D721Med (cell line): ENCODE measurements around the gene XRCC3.

ENCODE experiments used
- DNase-seq: peaks from one replicate; pipeline ENCODE4 v3.0.0; 2011; ENCODE audit warnings: low spot score; ENCODE audit not compliant: insufficient read length
- FAIRE-seq: peaks from 2 replicates; lab custom pipeline; 2011; peaks lifted over from hg19 to GRCh38; lab: Jason Lieb, UNC
- TF ChIP-seq, protein P1 (sequence below): IDR thresholded peaks from 2 replicates; pipeline ENCODE4 v1.5.1; 2012; ENCODE audit warnings: mild to moderate bottlenecking, control low read depth; ENCODE audit not compliant: insufficient read depth; ENCODE audit errors: missing control alignments

Gene XRCC3

DNA sequence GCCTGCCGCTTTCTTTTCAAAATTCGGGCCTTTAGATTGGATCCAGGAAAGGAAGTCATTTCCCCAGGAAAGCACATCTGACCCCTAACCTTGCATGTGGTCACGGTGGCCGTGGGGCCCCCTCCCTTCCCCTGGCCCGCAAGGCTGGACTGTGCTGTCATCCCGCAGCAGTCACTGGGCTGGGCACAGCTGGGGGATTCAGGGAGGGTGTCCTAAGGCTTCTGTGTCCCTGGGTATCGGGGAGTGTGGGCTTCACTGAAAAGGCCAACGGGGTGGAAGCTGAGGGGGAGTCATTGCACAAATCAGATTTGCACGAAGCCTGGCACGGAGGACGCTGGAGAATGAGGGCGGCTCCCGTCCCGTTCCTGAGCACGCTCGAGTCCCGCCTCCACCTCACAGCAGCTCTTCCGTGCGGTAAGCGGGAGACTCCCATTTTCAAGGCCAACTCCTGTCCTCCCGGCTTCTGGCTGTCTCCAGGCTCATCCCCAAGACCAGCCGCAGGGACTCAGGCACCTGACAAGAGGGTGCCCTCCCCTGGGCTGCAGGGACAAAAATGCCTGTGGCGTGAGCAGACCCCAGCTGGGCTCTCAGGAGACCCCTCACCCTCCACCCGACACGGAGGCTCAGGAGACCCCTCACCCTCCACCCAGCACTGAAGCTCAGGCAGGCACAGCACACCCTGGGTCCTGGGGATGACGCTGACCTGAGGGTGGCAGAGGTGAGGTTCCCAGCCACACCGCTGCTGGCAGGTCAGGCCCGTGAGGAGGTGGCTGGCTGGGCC lies 9.6 kb downstream of the XRCC3 start:
- TF ChIP-seq, protein P1, sequence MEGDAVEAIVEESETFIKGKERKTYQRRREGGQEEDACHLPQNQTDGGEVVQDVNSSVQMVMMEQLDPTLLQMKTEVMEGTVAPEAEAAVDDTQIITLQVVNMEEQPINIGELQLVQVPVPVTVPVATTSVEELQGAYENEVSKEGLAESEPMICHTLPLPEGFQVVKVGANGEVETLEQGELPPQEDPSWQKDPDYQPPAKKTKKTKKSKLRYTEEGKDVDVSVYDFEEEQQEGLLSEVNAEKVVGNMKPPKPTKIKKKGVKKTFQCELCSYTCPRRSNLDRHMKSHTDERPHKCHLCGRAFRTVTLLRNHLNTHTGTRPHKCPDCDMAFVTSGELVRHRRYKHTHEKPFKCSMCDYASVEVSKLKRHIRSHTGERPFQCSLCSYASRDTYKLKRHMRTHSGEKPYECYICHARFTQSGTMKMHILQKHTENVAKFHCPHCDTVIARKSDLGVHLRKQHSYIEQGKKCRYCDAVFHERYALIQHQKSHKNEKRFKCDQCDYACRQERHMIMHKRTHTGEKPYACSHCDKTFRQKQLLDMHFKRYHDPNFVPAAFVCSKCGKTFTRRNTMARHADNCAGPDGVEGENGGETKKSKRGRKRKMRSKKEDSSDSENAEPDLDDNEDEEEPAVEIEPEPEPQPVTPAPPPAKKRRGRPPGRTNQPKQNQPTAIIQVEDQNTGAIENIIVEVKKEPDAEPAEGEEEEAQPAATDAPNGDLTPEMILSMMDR = no peak
- DNase-seq (no peak), FAIRE-seq (no peak)

DNA sequence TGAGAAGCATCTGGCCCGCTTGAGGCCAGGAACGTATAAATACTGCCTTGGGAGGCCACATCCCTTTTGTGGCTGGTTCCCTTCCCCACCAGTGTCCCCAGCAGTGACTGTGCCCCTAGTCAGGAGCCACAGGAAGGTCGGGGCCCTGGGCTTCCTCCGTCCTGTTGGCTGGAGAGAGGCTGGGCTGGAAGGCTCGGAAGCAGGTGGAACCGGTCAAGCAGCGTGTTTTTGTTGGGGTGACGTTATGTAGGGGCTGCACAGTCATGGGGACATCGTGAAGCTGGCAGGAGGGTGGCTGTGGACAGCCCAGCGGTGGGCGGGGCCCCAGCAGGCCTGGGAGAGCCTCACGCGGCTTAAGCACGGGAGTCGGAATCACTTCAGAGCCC lies 10.1 kb downstream of the XRCC3 start:
- TF ChIP-seq, protein P1 = no peak
- FAIRE-seq = no peak

DNA sequence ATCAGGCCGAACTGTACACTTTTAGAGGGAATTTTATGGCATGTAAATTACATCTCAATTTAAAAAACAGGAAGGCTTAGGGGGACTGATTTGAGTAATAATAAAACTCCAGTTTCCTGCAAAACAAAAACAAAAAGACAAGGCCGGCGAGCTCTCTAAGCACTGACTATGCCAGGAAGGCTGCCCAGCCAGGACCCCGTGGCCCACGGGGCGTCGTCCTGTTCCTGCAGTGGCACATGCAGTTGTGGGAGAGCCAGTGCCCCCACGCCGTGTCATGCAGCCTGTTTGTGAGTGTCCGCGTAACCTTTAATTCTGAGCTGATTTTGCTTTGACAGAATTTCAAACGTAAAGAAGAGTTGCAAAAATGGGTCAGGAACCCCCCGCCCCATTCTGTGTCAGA lies 10.5 kb downstream of the XRCC3 start:
- TF ChIP-seq, protein P1 = no peak
- no peak for FAIRE-seq
- no peak for DNase-seq

More for the DNA sequence above, 10.1 kb downstream of the XRCC3 start:
- no peak for DNase-seq

DNA sequence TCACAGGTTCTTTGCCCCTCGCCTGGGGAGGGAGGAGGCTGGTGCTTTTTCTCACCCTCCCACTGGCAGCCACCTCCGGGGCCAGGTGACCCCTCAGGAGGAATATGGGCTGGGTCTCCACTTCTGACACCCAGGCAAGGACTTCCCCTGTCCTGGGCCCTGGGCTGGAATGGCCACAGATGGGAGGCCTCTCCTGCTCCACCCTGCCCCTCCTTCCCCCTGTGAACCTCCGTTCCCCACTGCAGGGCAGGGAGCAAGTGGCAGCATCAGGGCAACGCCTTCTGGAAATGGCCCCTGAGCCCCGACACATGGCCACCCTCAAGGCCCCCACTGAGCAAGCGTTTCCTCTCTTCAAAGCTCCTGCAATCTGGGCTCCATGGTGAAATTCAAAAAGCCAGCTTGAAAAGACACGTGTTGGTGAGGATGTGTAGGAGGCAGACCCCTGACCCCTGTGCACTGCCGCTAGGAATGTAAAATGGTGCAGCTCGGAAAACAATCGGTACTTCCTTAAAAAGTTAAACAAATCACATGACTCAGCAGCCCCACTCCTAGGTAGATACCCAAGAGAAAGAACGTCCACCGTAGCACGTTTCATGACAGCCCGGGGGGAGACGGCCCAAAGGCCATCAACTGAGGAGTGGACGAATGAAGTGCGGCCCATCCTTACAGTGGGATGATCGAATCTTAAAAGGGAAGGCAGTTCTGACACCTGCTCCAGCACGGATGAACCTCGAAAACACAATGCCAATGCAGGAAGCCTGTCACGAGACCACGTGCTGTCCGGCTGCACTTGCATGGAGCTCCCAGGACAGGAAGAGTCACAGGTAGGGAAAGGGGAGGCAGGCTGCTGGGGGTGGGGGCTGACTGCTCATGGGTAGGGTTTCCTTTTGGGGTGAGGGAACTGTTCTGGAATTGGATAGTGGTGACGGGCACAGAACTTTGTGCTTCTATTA lies 11.5 kb downstream of the XRCC3 start:
- DNase-seq = no peak
- TF ChIP-seq, protein P1 = no peak
- FAIRE-seq = no peak

DNA sequence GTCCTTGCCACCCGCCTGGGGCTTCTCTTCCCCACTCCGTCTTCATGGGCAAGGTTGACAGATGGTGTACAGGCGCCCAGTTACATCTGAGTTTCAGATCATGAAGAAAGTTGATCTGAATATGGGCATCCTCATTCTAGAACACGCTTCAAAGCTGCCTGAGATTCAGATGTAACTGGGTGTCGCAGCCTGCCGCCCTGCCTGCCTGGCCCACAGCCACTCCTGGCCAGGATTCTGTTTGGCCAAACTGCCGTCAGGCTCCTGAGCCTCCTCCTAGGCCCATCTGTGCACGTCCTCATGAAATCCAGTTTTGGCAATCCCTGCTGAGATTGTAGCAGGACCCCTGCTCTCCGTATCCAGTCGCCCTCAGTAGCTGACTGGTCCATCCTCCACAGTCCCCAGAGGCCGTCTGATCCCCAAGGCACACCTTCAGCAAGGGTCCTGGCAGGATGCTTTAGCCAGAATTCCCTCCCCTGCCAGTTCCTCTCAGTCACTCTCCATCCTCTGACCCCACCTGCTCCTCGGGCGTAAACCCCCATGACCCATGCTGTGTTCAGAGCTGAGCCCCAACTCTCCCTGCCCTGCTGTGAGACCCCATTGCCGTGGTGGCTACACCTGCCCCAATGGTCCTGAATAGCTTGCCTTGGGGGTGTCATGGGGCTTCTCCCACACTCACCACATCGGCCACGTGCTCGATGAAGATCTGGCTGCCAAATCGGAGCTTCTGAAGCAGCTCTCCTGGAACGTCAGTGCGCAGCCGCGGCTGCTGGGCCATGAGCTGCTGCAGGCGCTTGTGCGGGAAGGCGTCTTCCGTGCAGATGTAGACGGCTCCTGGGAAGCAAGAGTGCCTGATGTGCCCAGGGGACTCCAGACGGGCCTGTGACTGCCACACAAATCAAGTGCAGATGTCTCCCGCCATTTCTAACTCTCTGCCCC lies 12.5 kb downstream of the XRCC3 start:
- TF ChIP-seq, protein P1 = no peak
- DNase-seq (no peak), FAIRE-seq (no peak)

DNA sequence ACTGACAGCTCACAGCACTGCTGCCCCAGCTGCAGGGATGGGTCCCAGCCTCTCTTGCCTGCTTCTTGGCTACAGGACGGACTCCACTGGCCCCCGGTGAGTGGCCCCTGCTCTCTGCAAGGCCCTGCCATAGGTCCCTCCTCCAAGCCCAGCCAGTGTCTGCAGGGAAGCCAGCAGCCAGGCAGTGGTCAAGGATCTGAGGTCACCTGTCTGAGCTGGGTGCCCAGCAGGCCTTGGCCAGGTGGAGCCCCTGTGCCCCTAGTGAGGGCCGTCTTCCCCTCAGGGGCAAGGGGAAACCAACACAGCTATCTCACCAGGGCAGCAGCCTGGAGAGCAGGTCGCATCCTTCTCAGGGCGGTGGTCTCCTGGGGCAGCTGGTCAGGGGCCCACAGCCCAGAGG lies 13.2 kb downstream of the XRCC3 start:
- FAIRE-seq = no peak
- TF ChIP-seq, protein P1 = no peak
- no peak for DNase-seq
